ENCODE results near the gene SMCR8.

SMCR8 gene

GRCh38 chr17:18318771-18319450, 3.8 kb downstream of the SMCR8 start:
- in situ Hi-C loops (cut with MboI; ENCODE audit: low sequenced_read_pairs, unreplicated experiment), result no loop called here
- no peak for DNase-seq (ENCODE audit: low spot score)
- TF ChIP-seq CTCF (IDR thresholded peaks at IDR 0.05; ENCODE audit: borderline replicate concordance, control extremely low read depth, extremely low read depth, insufficient read depth, missing control alignments), result no peak

GRCh38 chr17:18319604-18320256, 4.6 kb downstream of the SMCR8 start:
- no peak for TF ChIP-seq CTCF (IDR thresholded peaks at IDR 0.05; ENCODE audit: borderline replicate concordance, control extremely low read depth, extremely low read depth, insufficient read depth, missing control alignments)
- no peak for DNase-seq (ENCODE audit: low spot score)
- in situ Hi-C loops (cut with MboI; ENCODE audit: low sequenced_read_pairs, unreplicated experiment), result no loop called here

GRCh38 chr17:18320301-18320700, 5.2 kb downstream of the SMCR8 start:
- TF ChIP-seq CTCF (IDR thresholded peaks at IDR 0.05; ENCODE audit: borderline replicate concordance, control extremely low read depth, extremely low read depth, insufficient read depth, missing control alignments), result no peak
- in situ Hi-C loops (cut with MboI; ENCODE audit: low sequenced_read_pairs, unreplicated experiment), result no loop called here
- no peak for DNase-seq (ENCODE audit: low spot score)

GRCh38 chr17:18321309-18321708, 6.2 kb downstream of the SMCR8 start:
- no peak for TF ChIP-seq CTCF (IDR thresholded peaks at IDR 0.05; ENCODE audit: borderline replicate concordance, control extremely low read depth, extremely low read depth, insufficient read depth, missing control alignments)
- no peak for DNase-seq (ENCODE audit: low spot score)
- in situ Hi-C loops (cut with MboI; ENCODE audit: low sequenced_read_pairs, unreplicated experiment), result no loop called here

GRCh38 chr17:18322522-18322921, 7.4 kb downstream of the SMCR8 start:
- no peak for TF ChIP-seq CTCF (IDR thresholded peaks at IDR 0.05; ENCODE audit: borderline replicate concordance, control extremely low read depth, extremely low read depth, insufficient read depth, missing control alignments)
- DNase-seq (ENCODE audit: low spot score), result no peak
- in situ Hi-C loops (cut with MboI; ENCODE audit: low sequenced_read_pairs, unreplicated experiment), result no loop called here

- in situ Hi-C loops (cut with MboI; ENCODE audit: low sequenced_read_pairs, unreplicated experiment), result no loop called here
- TF ChIP-seq CTCF (IDR thresholded peaks at IDR 0.05; ENCODE audit: borderline replicate concordance, control extremely low read depth, extremely low read depth, insufficient read depth, missing control alignments), result no peak
- no peak for DNase-seq (ENCODE audit: low spot score)
Measured at GRCh38 chr17:18323007-18323406, 7.9 kb downstream of the SMCR8 start.
